ENCODE data around the gene ZNF512B. TPM values are rescaled to one million over a fixed set of nuclear protein-coding genes. Genes with fewer than 3 reads are reported as not detected.

ZNF512B gene
- total and polyA plus RNA-seq, 4 donors: 1.8 to 11.8 (median 9.8) TPM

GRCh38 chr20:63980317-63980805 lies 10.6 kb upstream of the ZNF512B start:
- DNase-seq (ENCODE audit: low spot score): no peak

GRCh38 chr20:63979557-63980316 lies 10.0 kb upstream of the ZNF512B start, which contains the start of gene SAMD10:
TSS of gene SAMD10 (minus strand) at chr20:63979642. CDS start at chr20:63979467, 175 bp downstream.
- peak; percentile 76 for DNase-seq (ENCODE audit: low spot score)
- H3K4me3 ChIP-seq (ENCODE audit: low read depth in 1 of 3, low read length in 3 of 3): peak within 1 kb of the TSS; percentile 30 to 96 (median 66)
- peaks cover 2 to 9% (median 5%) of the 10 kb centered on the region in 4 donors for H3K36me3 ChIP-seq (ENCODE audit: control insufficient read depth in 4 of 4, insufficient read depth in 3 of 4, low read depth in 1 of 4, low read length in 3 of 4)
- WGBS: 6% methylated on average over 52 of the region's 52 CpGs
- H3K9ac ChIP-seq (ENCODE audit: low read depth in 1 of 2, low read length in 2 of 2): peak within 1 kb of the TSS in 1 of 2 donors; percentile 36
- TF ChIP-seq RAD21 (IDR thresholded peaks at IDR 0.05) (no peak), CTCF (IDR thresholded peaks at IDR 0.05; ENCODE audit: low read depth, low read length, missing input control) (peak; percentile 15)
- TF ChIP-seq, protein P1, sequence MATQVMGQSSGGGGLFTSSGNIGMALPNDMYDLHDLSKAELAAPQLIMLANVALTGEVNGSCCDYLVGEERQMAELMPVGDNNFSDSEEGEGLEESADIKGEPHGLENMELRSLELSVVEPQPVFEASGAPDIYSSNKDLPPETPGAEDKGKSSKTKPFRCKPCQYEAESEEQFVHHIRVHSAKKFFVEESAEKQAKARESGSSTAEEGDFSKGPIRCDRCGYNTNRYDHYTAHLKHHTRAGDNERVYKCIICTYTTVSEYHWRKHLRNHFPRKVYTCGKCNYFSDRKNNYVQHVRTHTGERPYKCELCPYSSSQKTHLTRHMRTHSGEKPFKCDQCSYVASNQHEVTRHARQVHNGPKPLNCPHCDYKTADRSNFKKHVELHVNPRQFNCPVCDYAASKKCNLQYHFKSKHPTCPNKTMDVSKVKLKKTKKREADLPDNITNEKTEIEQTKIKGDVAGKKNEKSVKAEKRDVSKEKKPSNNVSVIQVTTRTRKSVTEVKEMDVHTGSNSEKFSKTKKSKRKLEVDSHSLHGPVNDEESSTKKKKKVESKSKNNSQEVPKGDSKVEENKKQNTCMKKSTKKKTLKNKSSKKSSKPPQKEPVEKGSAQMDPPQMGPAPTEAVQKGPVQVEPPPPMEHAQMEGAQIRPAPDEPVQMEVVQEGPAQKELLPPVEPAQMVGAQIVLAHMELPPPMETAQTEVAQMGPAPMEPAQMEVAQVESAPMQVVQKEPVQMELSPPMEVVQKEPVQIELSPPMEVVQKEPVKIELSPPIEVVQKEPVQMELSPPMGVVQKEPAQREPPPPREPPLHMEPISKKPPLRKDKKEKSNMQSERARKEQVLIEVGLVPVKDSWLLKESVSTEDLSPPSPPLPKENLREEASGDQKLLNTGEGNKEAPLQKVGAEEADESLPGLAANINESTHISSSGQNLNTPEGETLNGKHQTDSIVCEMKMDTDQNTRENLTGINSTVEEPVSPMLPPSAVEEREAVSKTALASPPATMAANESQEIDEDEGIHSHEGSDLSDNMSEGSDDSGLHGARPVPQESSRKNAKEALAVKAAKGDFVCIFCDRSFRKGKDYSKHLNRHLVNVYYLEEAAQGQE (IDR thresholded peaks at IDR 0.05): no peak
- no peaks in the 10 kb centered on the region for H3K27me3 ChIP-seq (ENCODE audit: control insufficient read depth in 4 of 4, insufficient read depth in 4 of 4, low read length in 3 of 4)
- H3K4me1 ChIP-seq (ENCODE audit: control insufficient read depth in 4 of 4, insufficient read depth in 4 of 4, low read length in 3 of 4): peaks cover 12 to 48% (median 29%) of the 10 kb centered on the region in 4 donors
- H3K9me3 ChIP-seq (ENCODE audit: control insufficient read depth in 4 of 4, low read length in 3 of 4): no peaks in the 10 kb centered on the region
- H3K27ac ChIP-seq (ENCODE audit: low read depth in 1 of 2, low read length in 2 of 2): peak within 1 kb of the TSS; percentile 60 to 79

More at GRCh38 chr20:63980317-63980805, 10.6 kb upstream of the ZNF512B start:
- peak overlapping the region in 2 of 3 donors; percentile 91 to 96 for H3K4me3 ChIP-seq (ENCODE audit: low read depth in 1 of 3, low read length in 3 of 3)
- H3K27me3 ChIP-seq (ENCODE audit: control insufficient read depth in 4 of 4, insufficient read depth in 4 of 4, low read length in 3 of 4): no peaks in the 10 kb centered on the region
- H3K9me3 ChIP-seq (ENCODE audit: control insufficient read depth in 4 of 4, low read length in 3 of 4): no peaks in the 10 kb centered on the region
- H3K36me3 ChIP-seq (ENCODE audit: control insufficient read depth in 4 of 4, insufficient read depth in 3 of 4, low read depth in 1 of 4, low read length in 3 of 4): peaks cover 4 to 15% (median 11%) of the 10 kb centered on the region in 4 donors
- TF ChIP-seq JUND (IDR thresholded peaks at IDR 0.05): no peak
- TF ChIP-seq, protein P2, sequence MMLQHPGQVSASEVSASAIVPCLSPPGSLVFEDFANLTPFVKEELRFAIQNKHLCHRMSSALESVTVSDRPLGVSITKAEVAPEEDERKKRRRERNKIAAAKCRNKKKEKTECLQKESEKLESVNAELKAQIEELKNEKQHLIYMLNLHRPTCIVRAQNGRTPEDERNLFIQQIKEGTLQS (IDR thresholded peaks at IDR 0.05): no peak
- no peak for TF ChIP-seq EGR1 (IDR thresholded peaks at IDR 0.05; ENCODE audit: low read depth in 2 of 2)
- TF ChIP-seq ZBTB33 (IDR thresholded peaks at IDR 0.05): no peak
- H3K27ac ChIP-seq (ENCODE audit: low read depth in 1 of 2, low read length in 2 of 2): peak overlapping the region; percentile 60 to 69
- peaks cover 12 to 48% (median 29%) of the 10 kb centered on the region in 4 donors for H3K4me1 ChIP-seq (ENCODE audit: control insufficient read depth in 4 of 4, insufficient read depth in 4 of 4, low read length in 3 of 4)
- 80% methylated on average over 15 of the region's 15 CpGs for WGBS
- peak overlapping the region in 1 of 2 donors; percentile 12 for H3K9ac ChIP-seq (ENCODE audit: low read depth in 1 of 2, low read length in 2 of 2)
